ENCODE data around the gene NRP2. TPM values are rescaled to one million over a fixed set of nuclear protein-coding genes. Genes with fewer than 3 reads are reported as not detected.

NRP2 gene
- polyA plus RNA-seq, 2 of the 4 experiments (the other 2 are of a cell fraction), result 144 to 159 TPM

- FAIRE-seq (no peak), ATAC-seq (no peak), DNase-seq (ENCODE audit: low read depth in 1 of 2, low spot score in 1 of 2) (no peak)
- TF ChIP-seq, protein P1, sequence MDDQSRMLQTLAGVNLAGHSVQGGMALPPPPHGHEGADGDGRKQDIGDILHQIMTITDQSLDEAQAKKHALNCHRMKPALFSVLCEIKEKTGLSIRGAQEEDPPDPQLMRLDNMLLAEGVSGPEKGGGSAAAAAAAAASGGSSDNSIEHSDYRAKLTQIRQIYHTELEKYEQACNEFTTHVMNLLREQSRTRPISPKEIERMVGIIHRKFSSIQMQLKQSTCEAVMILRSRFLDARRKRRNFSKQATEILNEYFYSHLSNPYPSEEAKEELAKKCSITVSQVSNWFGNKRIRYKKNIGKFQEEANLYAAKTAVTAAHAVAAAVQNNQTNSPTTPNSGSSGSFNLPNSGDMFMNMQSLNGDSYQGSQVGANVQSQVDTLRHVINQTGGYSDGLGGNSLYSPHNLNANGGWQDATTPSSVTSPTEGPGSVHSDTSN (IDR thresholded peaks at IDR 0.05), result no peak
- TF ChIP-seq RFX5 (IDR thresholded peaks at IDR 0.05) (no peak), KDM1A (IDR thresholded peaks at IDR 0.05; ENCODE audit: low read depth) (no peak), ZSCAN20 (CRISPR knock-in tag; IDR thresholded peaks at IDR 0.05) (no peak), NR3C1 (IDR thresholded peaks at IDR 0.05) (no peak), HES2 (IDR thresholded peaks at IDR 0.05) (no peak), JUN (IDR thresholded peaks at IDR 0.05) (no peak), HMGXB4 (CRISPR knock-in tag; IDR thresholded peaks at IDR 0.05; ENCODE audit: borderline replicate concordance) (no peak), GATA3 (IDR thresholded peaks at IDR 0.05; ENCODE audit: borderline replicate concordance) (no peak)
- H3K4me3 ChIP-seq, result no peak overlapping the region
- H3K4me1 ChIP-seq, result no peaks in the 10 kb centered on the region
- POLR2A ChIA-PET, result no interaction called here
- WGBS (ENCODE audit: missing lambda C conversion rate), result 66% methylated on average over 5 of the region's 5 CpGs
- no peaks in the 10 kb centered on the region for H3K9me3 ChIP-seq
- H3K4me2 ChIP-seq, result no peak overlapping the region
- H3K27ac ChIP-seq, result no peak overlapping the region
- CTCF ChIA-PET, result interaction anchor here (1.4 kb wide), 1 partner anchor 32 kb away, joined by 5 read pairs; no protein-coding TSS in a partner anchor
Measured at GRCh38 chr2:205644018-205644417, 38.3 kb upstream of the NRP2 start.

DNA sequence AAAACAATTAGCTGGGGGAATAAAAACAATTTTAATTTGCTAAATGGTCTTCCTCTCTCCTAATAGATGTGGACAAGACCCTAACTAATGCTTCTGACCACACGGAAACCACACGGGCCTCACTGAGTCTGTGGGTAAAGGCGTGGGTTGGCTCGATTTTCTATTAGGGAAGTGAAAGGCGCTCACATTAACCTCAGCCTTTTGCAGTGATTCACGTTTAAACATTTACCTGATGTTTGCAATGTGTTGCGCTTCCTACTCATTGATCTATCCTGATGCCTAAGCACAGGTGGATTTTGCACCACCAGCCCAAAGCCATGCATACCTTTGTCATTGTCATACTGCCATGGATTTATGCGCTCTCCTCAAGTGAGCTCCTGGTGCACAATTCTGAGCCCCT is 35.6 kb upstream of the NRP2 start:
- WGBS (ENCODE audit: missing lambda C conversion rate), result 76% methylated on average over 8 of the region's 8 CpGs
- no peak for DNase-seq (ENCODE audit: low read depth in 1 of 2, low spot score in 1 of 2)
- Histone ChIP-seq H3K4me2 (no peak overlapping the region), H3K9me3 (no peaks in the 10 kb centered on the region), H3K27ac (no peak overlapping the region), H3K4me1 (no peaks in the 10 kb centered on the region), H3K4me3 (no peak overlapping the region)
- POLR2A ChIA-PET, result no interaction called here
- ATAC-seq, result no peak
- CTCF ChIA-PET, result interaction anchor here (0.7 kb wide), 1 partner anchor 10 kb away, joined by 3 read pairs; no protein-coding TSS in a partner anchor
- no peak for FAIRE-seq
- TF ChIP-seq EHF (CRISPR knock-in tag; IDR thresholded peaks at IDR 0.05) (no peak), HES2 (IDR thresholded peaks at IDR 0.05) (no peak), ELK1 (IDR thresholded peaks at IDR 0.05; ENCODE audit: low read depth, low read length) (no peak), PHF8 (IDR thresholded peaks at IDR 0.05; ENCODE audit: borderline replicate concordance, low read depth) (no peak), JUNB (IDR thresholded peaks at IDR 0.05) (no peak), JUN (IDR thresholded peaks at IDR 0.05) (no peak)
- TF ChIP-seq, protein P2, sequence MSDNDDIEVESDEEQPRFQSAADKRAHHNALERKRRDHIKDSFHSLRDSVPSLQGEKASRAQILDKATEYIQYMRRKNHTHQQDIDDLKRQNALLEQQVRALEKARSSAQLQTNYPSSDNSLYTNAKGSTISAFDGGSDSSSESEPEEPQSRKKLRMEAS (IDR thresholded peaks at IDR 0.05), result no peak

- ChIA-PET CTCF (interaction anchor here (1.5 to 1.6 kb wide), 2 partner anchors 12 to 276 kb away, joined by 3 to 6 read pairs; no protein-coding TSS in a partner anchor), POLR2A (no interaction called here)
- ATAC-seq, result no peak
Measured at GRCh38 chr2:205650450-205650849, 31.9 kb upstream of the NRP2 start.

GRCh38 chr2:205650931-205651330 is 31.4 kb upstream of the NRP2 start:
- Histone ChIP-seq H3K4me2 (no peak overlapping the region), H3K4me1 (no peaks in the 10 kb centered on the region), H3K4me3 (no peak overlapping the region), H3K9me3 (no peaks in the 10 kb centered on the region), H3K27ac (no peak overlapping the region)
- WGBS (ENCODE audit: missing lambda C conversion rate), result 88% methylated on average over 7 of the region's 7 CpGs
- ATAC-seq (no peak), DNase-seq (ENCODE audit: low read depth in 1 of 2, low spot score in 1 of 2) (no peak), FAIRE-seq (no peak)
- ChIA-PET POLR2A (no interaction called here), CTCF (interaction anchor here (1.5 to 1.6 kb wide), 2 partner anchors 13 to 275 kb away, joined by 3 to 6 read pairs; no protein-coding TSS in a partner anchor)
- TF ChIP-seq, protein P3, sequence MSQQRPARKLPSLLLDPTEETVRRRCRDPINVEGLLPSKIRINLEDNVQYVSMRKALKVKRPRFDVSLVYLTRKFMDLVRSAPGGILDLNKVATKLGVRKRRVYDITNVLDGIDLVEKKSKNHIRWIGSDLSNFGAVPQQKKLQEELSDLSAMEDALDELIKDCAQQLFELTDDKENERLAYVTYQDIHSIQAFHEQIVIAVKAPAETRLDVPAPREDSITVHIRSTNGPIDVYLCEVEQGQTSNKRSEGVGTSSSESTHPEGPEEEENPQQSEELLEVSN (IDR thresholded peaks at IDR 0.05; ENCODE audit: borderline replicate concordance, low read depth), result no peak
- no peak for TF ChIP-seq TFCP2L1 (CRISPR knock-in tag; IDR thresholded peaks at IDR 0.05)
- TF ChIP-seq HOXB5 (CRISPR knock-in tag; IDR thresholded peaks at IDR 0.05), result no peak
- no peak for TF ChIP-seq MAFK (IDR thresholded peaks at IDR 0.05; ENCODE audit: partially characterized antibody)
- no peak for TF ChIP-seq TP53 (CRISPR knock-in tag; IDR thresholded peaks at IDR 0.05)
- TF ChIP-seq CHD2 (IDR thresholded peaks at IDR 0.05; ENCODE audit: low read length, partially characterized antibody), result no peak
- TF ChIP-seq SREBF2 (IDR thresholded peaks at IDR 0.05), result no peak
- no peak for TF ChIP-seq FOXS1 (CRISPR knock-in tag; IDR thresholded peaks at IDR 0.05)
- no peak for TF ChIP-seq HDAC2 (IDR thresholded peaks at IDR 0.05)
- TF ChIP-seq JUN (IDR thresholded peaks at IDR 0.05), result no peak
- no peak for TF ChIP-seq ZFP36 (IDR thresholded peaks at IDR 0.05; ENCODE audit: borderline replicate concordance, partially characterized antibody)
- no peak for TF ChIP-seq CBX2 (IDR thresholded peaks at IDR 0.05; ENCODE audit: borderline replicate concordance, low read depth)
- no peak for TF ChIP-seq SMC3 (IDR thresholded peaks at IDR 0.05)
- TF ChIP-seq RARB (CRISPR knock-in tag; IDR thresholded peaks at IDR 0.05), result no peak
- no peak for TF ChIP-seq MYC (IDR thresholded peaks at IDR 0.05; ENCODE audit: borderline replicate concordance, low read length)

More at GRCh38 chr2:205650450-205650849, 31.9 kb upstream of the NRP2 start:
- H3K4me2 ChIP-seq, result no peak overlapping the region
- DNase-seq (ENCODE audit: low read depth in 1 of 2, low spot score in 1 of 2) (no peak), FAIRE-seq (no peak)
- WGBS (ENCODE audit: missing lambda C conversion rate), result 37% methylated on average over 4 of the region's 4 CpGs
- no peak overlapping the region for H3K27ac ChIP-seq
- H3K4me1 ChIP-seq, result no peaks in the 10 kb centered on the region
- H3K9me3 ChIP-seq, result no peaks in the 10 kb centered on the region
- TF ChIP-seq SREBF2 (IDR thresholded peaks at IDR 0.05), result no peak
- H3K4me3 ChIP-seq, result no peak overlapping the region

Data from A549 (cell line).